Iris pigment epithelial cell (primary cell): ENCODE results near the gene KRTAP10-3.
"Not testable (repeated sequence)": the region's sequence is repeated elsewhere in the genome, so short reads cannot be mapped to it uniquely, and the experiment has no call there.

Experiments
- DNase-seq: peaks from one replicate; pipeline ENCODE4 v3.0.0-alpha.2; 2011; ENCODE audit warnings: low read depth

The KRTAP10-3 gene

GRCh38 chr21:44590311-44590721 lies 31.7 kb upstream of the KRTAP10-3 start:
- DNase-seq: no peak

- DNase-seq: no peak
These were observed 31.2 kb upstream of the KRTAP10-3 start for GRCh38 chr21:44589586-44590305.

- DNase-seq: no peak
These were observed 30.5 kb upstream of the KRTAP10-3 start for GRCh38 chr21:44589094-44589493.

GRCh38 chr21:44585892-44586291 lies 27.3 kb upstream of the KRTAP10-3 start:
- no peak for DNase-seq

GRCh38 chr21:44583800-44584147 lies 25.2 kb upstream of the KRTAP10-3 start:
- DNase-seq: no peak

- no peak for DNase-seq
These were observed 24.6 kb upstream of the KRTAP10-3 start for GRCh38 chr21:44583089-44583799.

- DNase-seq: no peak
These were observed 23.5 kb upstream of the KRTAP10-3 start for GRCh38 chr21:44582055-44582454.

GRCh38 chr21:44581158-44581557 lies 22.6 kb upstream of the KRTAP10-3 start:
- DNase-seq: no peak

- DNase-seq: not testable (repeated sequence)
These were observed 21.7 kb upstream of the KRTAP10-3 start, which contains the start of gene KRTAP10-5 for GRCh38 chr21:44580231-44580821. KRTAP10-5 (minus strand) TSS chr21:44580604; CDS start chr21:44580578, 26 bp downstream.

GRCh38 chr21:44579833-44580144 lies 21.2 kb upstream of the KRTAP10-3 start:
- no peak for DNase-seq

- DNase-seq: no peak
These were observed 20.6 kb upstream of the KRTAP10-3 start for GRCh38 chr21:44579056-44579832.

- DNase-seq: no peak
These were observed 19.9 kb upstream of the KRTAP10-3 start for GRCh38 chr21:44578371-44579055.

- no peak for DNase-seq
These were observed 17.4 kb upstream of the KRTAP10-3 start for GRCh38 chr21:44576025-44576420.

- DNase-seq: no peak
These were observed 16.9 kb upstream of the KRTAP10-3 start for GRCh38 chr21:44575307-44576024.

- DNase-seq: no peak
These were observed 16.1 kb upstream of the KRTAP10-3 start for GRCh38 chr21:44574457-44575306.

GRCh38 chr21:44573630-44574456 lies 15.2 kb upstream of the KRTAP10-3 start, which contains the start of gene KRTAP10-4:
KRTAP10-4 (plus strand) TSS chr21:44573729; CDS start chr21:44573759, 30 bp downstream.
- not testable (repeated sequence) for DNase-seq

- peak; percentile 7 for DNase-seq
These were observed 14.5 kb upstream of the KRTAP10-3 start for GRCh38 chr21:44572959-44573583.

GRCh38 chr21:44571844-44572782 lies 13.5 kb upstream of the KRTAP10-3 start:
- DNase-seq: no peak
